Activated CD8-positive, alpha-beta memory T cell treated with anti-CD3 and anti-CD28 coated beads, Interleukin-2, amount 50 U/mL, for 48 hours (primary cell): ENCODE measurements around the gene ATP5ME.
"Not testable (repeated sequence)": the region's sequence is repeated elsewhere in the genome, so short reads cannot be mapped to it uniquely, and the experiment has no call there.

Source experiments
- DNase-seq: peaks from one replicate; pipeline ENCODE4 v3.0.0-alpha.2; 2020

ATP5ME gene

GRCh38 chr4:704971-705277 lies 30.8 kb upstream of the ATP5ME start:
- no peak for DNase-seq

- no peak for DNase-seq
These were observed 30.3 kb upstream of the ATP5ME start for GRCh38 chr4:704198-704891.

GRCh38 chr4:703336-704197 lies 29.5 kb upstream of the ATP5ME start:
- no peak for DNase-seq

- no peak for DNase-seq
These were observed 28.6 kb upstream of the ATP5ME start for GRCh38 chr4:702618-703048.

- no peak for DNase-seq
These were observed 26.6 kb upstream of the ATP5ME start for GRCh38 chr4:700587-701264.

GRCh38 chr4:699816-700580 lies 25.9 kb upstream of the ATP5ME start:
- DNase-seq = no peak

- not testable (repeated sequence) for DNase-seq
These were observed 20.4 kb upstream of the ATP5ME start for GRCh38 chr4:694341-694940.

- DNase-seq = no peak
These were observed 18.9 kb upstream of the ATP5ME start for GRCh38 chr4:692771-693554.

- DNase-seq = no peak
These were observed 15.6 kb upstream of the ATP5ME start for GRCh38 chr4:689723-690122.

GRCh38 chr4:688854-689681 lies 15.0 kb upstream of the ATP5ME start, which contains the start of gene SLC49A3:
Gene SLC49A3 (minus strand): TSS chr4:689151. CDS start chr4:689127, 24 bp downstream.
- DNase-seq = no peak

GRCh38 chr4:687971-688853 lies 14.1 kb upstream of the ATP5ME start:
- DNase-seq = no peak

- DNase-seq = no peak
These were observed 13.2 kb upstream of the ATP5ME start for GRCh38 chr4:687048-687970.

- no peak for DNase-seq
These were observed 12.5 kb upstream of the ATP5ME start for GRCh38 chr4:686413-687040.

GRCh38 chr4:685679-686412 lies 11.8 kb upstream of the ATP5ME start:
- DNase-seq = no peak

GRCh38 chr4:684623-685327 lies 10.7 kb upstream of the ATP5ME start:
- no peak for DNase-seq

GRCh38 chr4:683982-684622 lies 10.0 kb upstream of the ATP5ME start:
- DNase-seq = peak; percentile 74
